ENCODE results near the gene OXLD1.

OXLD1 gene

DNA sequence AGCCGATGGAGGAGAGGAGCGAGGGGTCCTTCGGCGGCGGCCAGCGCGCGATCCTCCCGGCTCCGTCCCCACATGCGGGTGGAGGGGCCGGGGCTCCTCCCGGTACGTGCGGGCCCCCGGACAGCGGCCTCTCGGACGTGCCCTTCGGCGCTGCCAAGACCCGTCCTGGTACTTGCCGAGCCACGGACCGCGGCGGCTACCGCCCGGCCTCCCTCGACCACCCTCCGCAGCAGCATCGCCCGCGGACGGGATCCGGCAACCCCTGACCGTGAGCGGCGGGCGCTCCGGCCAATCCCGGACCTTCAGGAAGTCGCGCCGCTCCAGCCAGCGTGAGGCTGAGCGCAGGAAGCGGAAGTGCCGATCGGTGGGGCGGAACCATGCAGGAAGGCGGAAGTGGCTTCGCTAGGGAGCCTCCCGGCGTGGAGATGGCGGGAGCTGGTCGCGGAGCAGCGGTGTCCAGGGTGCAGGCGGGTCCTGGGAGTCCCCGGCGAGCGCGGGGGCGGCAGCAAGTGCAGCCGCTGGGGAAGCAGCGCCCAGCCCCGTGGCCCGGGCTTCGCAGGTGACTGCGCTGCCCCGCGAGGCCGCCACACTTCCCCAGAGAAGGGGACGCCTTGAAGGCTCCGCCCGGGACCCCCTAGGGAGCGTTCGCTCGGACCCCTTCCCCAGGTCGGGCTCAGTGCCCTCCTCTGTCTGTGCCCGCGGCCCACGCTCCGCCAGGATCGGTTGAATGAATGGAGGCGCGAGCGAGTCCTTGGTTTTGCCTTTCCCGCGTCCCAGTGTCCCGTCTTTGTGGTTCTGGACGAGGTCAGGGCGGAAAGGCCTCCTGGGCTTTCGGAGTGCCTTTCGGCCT is at the start of gene OXLD1, which contains the start of gene CCDC137:
TSS of gene OXLD1 (minus strand) at position 264 of the 850 bp plus-strand sequence. CDS start at position 236, 28 bp downstream.
TSS of gene CCDC137 (plus strand) at position 396 of the 850 bp plus-strand sequence. CDS start at position 426, 30 bp downstream.
- DNase-seq (ENCODE audit: low spot score) = peak; percentile 99

DNA sequence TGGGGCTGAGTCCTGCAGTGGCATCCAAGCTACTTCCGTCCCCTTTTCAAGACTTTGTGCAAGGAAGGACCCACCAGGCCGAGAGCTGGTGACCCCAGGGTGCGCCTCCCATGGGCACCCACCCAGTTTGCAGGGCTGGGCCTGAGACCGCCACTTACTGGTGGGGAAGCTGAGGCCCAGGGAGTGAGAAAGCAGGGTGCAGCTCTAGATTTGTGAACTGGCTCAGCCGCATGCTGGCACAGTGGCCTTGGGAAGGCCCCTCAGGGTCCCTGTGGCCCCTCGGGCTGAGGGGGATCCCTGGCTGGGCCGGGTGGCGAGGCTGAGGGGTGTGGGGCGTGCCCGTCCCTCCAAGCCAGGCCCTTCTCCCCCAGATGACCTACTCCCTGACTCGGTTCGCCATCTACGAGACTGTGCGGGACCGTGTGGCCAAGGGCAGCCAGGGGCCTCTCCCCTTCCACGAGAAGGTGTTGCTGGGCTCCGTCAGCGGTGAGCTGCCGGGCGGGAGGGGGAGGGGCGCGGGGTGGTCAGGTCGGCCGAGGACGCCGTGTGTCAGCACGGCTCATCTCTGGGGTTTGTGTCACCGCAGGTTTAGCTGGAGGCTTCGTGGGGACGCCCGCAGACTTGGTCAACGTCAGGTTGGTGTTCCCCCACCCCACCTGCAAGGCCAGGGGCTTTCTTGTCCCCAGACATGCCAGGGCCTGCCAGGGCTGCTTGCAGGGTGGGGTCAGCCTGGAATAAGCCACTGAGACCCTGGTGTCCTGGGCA is 48.9 kb upstream of the OXLD1 start:
- DNase-seq (ENCODE audit: low spot score) = no peak

DNA sequence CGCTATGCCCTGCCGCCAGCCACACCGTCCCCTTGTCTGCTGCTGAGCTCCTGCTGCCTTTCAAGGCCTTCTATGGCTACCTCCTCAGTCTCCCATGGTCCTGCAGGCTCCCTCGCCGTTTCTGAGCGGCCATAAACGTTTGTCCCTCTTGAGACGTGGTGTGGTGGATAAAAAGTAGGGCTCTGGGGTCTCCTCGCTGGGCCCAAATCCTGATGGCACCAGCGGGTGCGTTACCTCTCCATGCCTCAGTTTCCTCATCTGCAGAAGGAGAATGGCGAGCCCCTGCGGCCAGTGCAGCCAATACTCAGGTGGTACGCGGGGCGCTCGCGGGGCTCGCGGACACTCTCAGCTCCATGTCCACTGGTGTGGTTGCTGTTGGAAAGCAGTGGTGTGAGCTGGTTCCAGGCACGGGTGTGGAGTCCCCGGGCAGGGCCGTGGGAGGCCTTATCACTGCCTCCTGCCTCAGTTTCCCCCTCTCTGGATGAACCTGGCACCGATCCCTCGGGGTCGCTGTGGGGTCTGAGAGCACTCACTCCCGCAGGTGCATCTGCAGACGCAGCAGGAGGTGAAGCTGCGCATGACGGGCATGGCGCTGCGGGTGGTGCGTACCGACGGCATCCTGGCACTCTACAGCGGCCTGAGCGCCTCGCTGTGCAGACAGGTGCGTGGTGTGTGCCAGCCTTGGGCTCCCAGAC is 48.2 kb upstream of the OXLD1 start:
- DNase-seq (ENCODE audit: low spot score) = no peak

GRCh38 chr17:81713556-81714411 is 47.4 kb upstream of the OXLD1 start:
- no peak for DNase-seq (ENCODE audit: low spot score)

GRCh38 chr17:81713004-81713555 is 46.7 kb upstream of the OXLD1 start:
- no peak for DNase-seq (ENCODE audit: low spot score)

DNA sequence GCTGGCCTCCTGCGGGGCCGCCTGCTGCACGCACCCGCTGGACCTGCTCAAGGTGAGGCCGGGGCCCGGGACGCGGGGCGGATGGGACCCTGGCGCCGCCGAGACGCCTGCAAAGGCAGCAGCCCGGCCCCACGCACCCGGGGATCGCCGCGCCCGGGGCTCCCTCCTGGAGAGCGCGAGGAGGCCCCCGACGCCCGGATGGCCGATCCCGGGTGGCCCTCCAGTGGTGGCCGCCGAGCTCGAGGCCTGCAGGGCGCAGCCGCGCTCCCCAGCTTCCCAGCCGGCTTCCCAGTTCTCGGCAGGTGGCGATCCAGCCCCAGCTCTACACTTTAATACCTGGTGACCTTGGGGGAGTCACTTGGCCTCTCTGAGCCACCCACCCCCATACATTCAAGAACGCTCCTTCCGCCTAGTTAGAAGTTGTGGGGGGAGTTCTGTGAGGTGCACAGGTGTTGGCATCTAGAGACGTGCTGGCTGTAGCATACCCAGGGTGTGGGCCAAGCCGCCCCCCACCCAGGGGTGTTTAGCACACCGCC is 46.1 kb upstream of the OXLD1 start:
- peak; percentile 85 for DNase-seq (ENCODE audit: low spot score)

DNA sequence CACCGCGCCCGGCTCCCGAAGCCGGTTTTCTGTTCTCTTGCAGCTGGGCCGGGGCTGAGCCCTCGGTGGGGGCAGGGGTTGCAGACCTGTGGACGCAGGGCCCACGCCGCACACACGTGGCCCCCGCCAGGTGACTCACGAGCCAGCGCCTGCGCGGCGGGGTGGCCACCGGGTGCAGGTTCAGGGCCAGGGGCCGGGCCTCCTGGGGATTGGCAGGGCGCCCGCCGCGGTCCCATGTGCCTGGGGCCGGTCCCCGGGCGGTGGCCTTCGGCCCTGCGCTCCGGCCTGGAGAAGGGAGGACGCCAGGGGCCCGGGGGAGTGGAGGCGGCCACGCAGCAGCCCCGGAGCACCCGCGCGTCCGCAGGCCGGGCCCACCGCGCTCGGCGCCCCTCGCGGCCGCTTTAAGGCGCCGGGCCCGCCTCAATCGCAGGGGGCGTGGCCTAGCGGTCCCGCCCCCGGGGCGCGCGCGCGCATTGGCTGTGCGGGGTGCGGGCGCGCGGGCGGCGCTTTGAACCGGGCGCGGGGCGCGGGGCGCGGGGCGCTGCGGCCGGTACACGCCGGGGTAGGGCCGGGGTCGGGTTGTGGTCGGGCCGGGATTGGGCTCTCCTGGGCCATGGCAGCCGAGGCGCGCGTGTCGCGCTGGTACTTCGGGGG is 45.5 kb upstream of the OXLD1 start, which contains the start of gene SLC25A10:
TSS of gene SLC25A10 (plus strand) at position 471 of the 654 bp plus-strand sequence. CDS start at position 614, 143 bp downstream.
- DNase-seq (ENCODE audit: low spot score) = peak; percentile 97

- no peak for DNase-seq (ENCODE audit: low spot score)
Observed at GRCh38 chr17:81710514-81711308, 44.3 kb upstream of the OXLD1 start.

- no peak for DNase-seq (ENCODE audit: low spot score)
Observed at GRCh38 chr17:81708739-81709185, 42.4 kb upstream of the OXLD1 start.

DNA sequence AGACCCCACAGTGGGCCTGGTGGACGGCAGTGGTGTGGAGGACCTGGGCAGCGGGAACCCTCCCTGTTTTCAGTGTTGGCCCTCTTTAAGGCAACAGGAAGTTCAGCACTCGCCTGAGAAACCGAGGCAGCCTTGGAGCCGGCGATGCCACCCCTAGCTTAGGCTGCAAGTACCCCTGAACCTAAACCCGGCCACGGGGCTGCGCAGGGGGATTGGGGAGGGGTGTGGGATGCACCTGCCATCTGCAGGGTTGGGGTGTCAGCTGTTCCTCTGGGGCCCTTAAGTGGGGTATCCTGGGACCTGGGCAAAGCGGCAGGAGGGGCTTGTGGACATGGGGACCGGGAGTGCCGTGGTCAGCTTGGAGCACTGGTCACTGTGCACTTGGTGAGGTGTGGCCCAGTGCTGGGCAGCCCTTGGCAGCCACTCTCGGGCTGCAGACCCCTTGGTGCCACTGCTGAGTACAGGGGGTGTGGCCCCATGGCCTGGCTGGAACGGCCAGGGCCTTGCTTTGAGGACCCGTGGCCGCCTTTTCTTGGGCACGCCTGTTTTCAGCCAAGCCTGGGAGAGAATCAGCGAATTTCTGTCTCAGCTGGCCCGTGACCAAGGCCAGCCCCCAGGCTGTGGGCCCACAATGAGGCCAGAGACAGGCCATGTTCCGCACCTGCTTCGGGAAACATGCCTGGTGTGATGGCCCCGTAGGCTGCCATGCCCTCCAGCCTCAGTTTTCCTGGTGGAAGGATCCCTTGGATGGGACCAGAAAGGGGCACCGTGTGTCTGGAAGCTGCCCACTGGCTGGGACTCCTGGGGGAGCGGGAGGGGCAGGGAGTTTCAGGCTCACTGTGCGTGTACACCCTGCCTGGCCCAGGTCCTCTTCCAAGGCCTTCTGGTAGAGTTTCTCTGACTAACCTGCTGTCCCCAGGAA is 41.6 kb upstream of the OXLD1 start:
- DNase-seq (ENCODE audit: low spot score) = no peak

DNA sequence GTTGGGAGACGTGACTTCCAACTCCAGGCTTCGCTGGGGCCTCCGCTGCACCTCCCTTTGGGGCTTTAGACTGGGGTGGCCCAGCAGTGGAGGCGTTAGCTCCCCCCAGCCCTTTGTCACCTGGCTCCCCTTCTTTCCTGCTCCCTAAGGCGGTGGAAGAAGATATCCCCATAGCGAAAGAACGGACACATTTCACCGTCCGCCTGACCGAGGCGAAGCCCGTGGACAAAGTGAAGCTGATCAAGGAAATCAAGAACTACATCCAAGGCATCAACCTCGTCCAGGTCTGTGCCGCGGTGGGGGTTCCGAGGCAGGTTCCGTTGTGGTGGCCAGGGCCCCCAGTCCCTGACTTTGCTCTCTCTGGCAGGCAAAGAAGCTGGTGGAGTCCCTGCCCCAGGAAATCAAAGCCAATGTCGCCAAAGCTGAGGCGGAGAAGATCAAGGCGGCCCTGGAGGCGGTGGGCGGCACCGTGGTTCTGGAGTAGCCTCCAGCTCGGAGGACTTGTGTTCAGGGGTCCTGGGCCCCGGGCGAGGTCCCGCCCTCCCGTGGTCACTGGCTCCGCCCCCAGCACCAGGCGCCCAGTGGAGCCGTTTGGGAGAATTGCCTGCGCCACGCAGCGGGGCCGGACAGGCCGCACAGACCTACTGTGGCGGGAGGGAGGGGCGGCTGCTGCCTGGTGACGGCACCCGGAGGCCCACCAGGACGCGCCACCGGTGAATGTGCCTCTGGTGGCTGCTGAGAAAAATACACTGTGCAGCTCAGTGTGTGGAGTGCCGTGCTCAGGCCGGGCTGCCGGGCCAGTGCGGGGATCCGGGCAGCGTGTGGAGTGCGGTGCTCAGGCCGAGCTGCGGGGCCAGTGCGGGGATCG is 40.6 kb upstream of the OXLD1 start:
- no peak for DNase-seq (ENCODE audit: low spot score)

GRCh38 chr17:81706232-81706611 is 39.8 kb upstream of the OXLD1 start:
- DNase-seq (ENCODE audit: low spot score) = no peak

DNA sequence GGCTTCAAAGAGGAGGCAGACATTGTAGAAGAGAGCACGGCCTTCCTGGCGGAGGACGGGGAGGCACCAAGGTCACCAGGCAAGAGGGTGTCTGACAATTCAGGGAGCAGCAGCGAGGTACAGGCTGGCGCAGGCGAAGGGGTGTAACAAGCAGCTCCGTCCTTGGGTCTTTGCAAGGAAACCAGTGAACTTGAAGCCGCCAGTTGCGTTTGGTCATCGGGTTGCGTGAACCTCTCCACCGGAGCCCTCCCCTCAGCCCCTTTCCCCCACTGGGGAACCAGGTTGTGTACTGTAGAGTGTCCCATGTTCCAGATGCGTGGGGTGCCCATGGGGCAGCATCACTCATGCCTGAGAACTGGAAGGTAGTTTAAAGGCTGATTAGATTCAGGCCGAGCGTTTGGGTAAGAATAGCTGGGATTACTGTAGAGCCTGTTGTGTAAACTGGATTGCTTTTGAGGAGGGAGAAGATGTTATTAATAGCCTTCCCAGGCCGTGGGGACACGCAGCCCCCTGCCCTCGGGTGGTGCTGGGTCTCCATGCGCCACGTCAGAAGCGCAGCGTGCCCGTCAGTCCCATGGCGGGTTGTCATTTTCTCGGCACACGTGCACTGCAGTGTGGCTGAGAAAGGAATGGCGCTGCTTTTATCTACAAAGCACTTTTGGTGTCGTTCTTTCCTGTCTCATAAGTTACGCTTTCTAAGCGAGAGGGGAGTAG is 39.3 kb upstream of the OXLD1 start:
- DNase-seq (ENCODE audit: low spot score) = no peak

- DNase-seq (ENCODE audit: low spot score) = no peak
Observed at GRCh38 chr17:81703747-81704654, 37.6 kb upstream of the OXLD1 start.
